Peyer's patch (tissue), 4 donors: Measurements from ENCODE around the gene EIF4E1B. TPM values are rescaled to one million over a fixed set of nuclear protein-coding genes. Genes with fewer than 3 reads are reported as not detected.

Experiments used
- DNase-seq, 3 donors: peaks; one replicate each; pipeline ENCODE4 v3.0.0-alpha.2; 2017 to 2019
- H3K27ac ChIP-seq, 4 donors: fragments of 200-600 bp; sonication (generic); one replicate each; pipeline ENCODE4 v1.5.1; 2016 to 2019
- H3K27me3 ChIP-seq, 2 donors: fragments of 200-600 bp; sonication (generic); one replicate each; pipeline ENCODE4 v1.5.1; 2019
- H3K36me3 ChIP-seq, 3 donors: fragments of 200-600 bp; sonication (generic); one replicate each; pipeline ENCODE4 v1.5.1; 2016 to 2019
- H3K4me1 ChIP-seq, 4 donors: fragments of 200-600 bp; sonication (generic); one replicate each; pipeline ENCODE4 v1.5.1; 2016 to 2019
- H3K4me3 ChIP-seq, 4 donors: fragments of 200-600 bp; sonication (generic); 1 replicate in 3 of 4; 2 replicates in 1 of 4; pipeline ENCODE4 v1.5.1; 2016 to 2019; ENCODE audit warnings: mild to moderate bottlenecking in 1 of 4
- H3K9me3 ChIP-seq, 4 donors: fragments of 200-600 bp; sonication (generic); one replicate each; pipeline ENCODE4 v1.5.1; 2016 to 2019; ENCODE audit warnings: mild to moderate bottlenecking in 1 of 4
- POLR2A ChIP-seq, 2 donors: fragments of 450-650 bp; IDR thresholded peaks; one replicate each; pipeline ENCODE4 v1.5.1; 2017; ENCODE audit warnings: antibody characterized with exemption in 2 of 2, mild to moderate bottlenecking in 2 of 2, moderate library complexity in 2 of 2
- total RNA-seq, 4 donors: library from RNA; depleted of rRNA; stranded (reverse); fragments of >200 nt; gene quantifications; one replicate each; pipeline ENCODE4 v1.1.0, GENCODE V29; 2016
- TF ChIP-seq, protein P1 (sequence below), 6 experiments: fragments of 450-650 bp in 4 of 6; fragments of 200-600 bp in 2 of 6; sonication (generic) in 1 of 6; IDR thresholded peaks; one replicate each; pipeline ENCODE4 v1.5.1; 2017 to 2019; ENCODE audit warnings: antibody characterized with exemption in 6 of 6, mild to moderate bottlenecking in 3 of 6, moderate library complexity in 1 of 6

EIF4E1B gene
- total RNA-seq, 4 donors from 2014 or later: not detected

DNA sequence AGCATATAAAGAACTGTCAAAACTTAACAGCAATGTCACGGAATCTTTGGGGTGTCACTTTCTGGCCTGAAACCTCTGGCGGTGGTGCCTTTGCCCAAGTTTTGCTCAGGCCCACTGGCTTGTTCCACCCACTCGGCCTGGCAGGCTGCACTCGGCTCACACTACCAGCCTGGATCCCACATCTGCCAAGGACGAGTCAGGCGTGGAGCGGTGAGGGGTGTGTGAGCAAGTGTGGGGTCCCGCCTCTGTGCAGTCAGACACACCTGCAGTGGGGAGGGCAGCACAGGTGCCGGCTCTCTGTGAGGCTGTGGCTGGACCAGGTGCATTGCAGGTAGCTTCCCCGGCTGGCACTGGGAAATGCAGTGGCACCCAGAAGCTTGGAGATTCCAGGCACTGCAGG, 56.8 kb downstream of the EIF4E1B start:
- no peaks in the 10 kb centered on the region for H3K36me3 ChIP-seq
- DNase-seq: no peak
- no peak for TF ChIP-seq POLR2A (IDR thresholded peaks at IDR 0.05)
- TF ChIP-seq, protein P1, sequence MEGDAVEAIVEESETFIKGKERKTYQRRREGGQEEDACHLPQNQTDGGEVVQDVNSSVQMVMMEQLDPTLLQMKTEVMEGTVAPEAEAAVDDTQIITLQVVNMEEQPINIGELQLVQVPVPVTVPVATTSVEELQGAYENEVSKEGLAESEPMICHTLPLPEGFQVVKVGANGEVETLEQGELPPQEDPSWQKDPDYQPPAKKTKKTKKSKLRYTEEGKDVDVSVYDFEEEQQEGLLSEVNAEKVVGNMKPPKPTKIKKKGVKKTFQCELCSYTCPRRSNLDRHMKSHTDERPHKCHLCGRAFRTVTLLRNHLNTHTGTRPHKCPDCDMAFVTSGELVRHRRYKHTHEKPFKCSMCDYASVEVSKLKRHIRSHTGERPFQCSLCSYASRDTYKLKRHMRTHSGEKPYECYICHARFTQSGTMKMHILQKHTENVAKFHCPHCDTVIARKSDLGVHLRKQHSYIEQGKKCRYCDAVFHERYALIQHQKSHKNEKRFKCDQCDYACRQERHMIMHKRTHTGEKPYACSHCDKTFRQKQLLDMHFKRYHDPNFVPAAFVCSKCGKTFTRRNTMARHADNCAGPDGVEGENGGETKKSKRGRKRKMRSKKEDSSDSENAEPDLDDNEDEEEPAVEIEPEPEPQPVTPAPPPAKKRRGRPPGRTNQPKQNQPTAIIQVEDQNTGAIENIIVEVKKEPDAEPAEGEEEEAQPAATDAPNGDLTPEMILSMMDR (IDR thresholded peaks at IDR 0.05): no peak
- H3K27ac ChIP-seq: no peak overlapping the region
- H3K4me3 ChIP-seq: no peak overlapping the region
- peaks cover 0 to 5% (median 0%) of the 10 kb centered on the region in 4 donors for H3K9me3 ChIP-seq
- H3K27me3 ChIP-seq: no peaks in the 10 kb centered on the region
- no peaks in the 10 kb centered on the region for H3K4me1 ChIP-seq

DNA sequence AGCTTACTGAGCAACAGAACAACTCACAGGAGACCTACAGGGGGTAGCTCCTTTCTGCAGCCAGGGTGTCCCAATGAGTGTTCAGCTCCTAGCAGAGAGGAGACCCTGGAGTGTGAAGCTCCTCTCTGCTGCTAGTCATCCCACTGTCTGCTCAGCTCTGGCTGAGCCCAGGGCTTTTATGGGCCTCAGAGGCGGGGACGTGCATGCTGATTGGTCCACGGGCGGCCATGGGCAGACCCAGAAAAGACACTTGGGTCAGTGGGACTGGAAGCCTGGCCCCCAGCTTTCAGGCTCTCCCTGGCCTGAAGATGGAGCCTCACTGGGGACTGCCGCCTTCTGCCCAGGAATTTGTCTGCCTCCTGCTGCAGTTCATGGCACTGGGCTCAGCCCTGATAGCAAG, 57.4 kb downstream of the EIF4E1B start:
- H3K27me3 ChIP-seq: no peaks in the 10 kb centered on the region
- H3K36me3 ChIP-seq: no peaks in the 10 kb centered on the region
- no peak for DNase-seq
- no peak overlapping the region for H3K27ac ChIP-seq
- TF ChIP-seq POLR2A (IDR thresholded peaks at IDR 0.05): no peak
- TF ChIP-seq, protein P1 (IDR thresholded peaks at IDR 0.05): no peak
- peaks cover 0 to 6% (median 0%) of the 10 kb centered on the region in 4 donors for H3K4me1 ChIP-seq
- peaks cover 0 to 5% (median 0%) of the 10 kb centered on the region in 4 donors for H3K9me3 ChIP-seq
- no peak overlapping the region for H3K4me3 ChIP-seq

DNA sequence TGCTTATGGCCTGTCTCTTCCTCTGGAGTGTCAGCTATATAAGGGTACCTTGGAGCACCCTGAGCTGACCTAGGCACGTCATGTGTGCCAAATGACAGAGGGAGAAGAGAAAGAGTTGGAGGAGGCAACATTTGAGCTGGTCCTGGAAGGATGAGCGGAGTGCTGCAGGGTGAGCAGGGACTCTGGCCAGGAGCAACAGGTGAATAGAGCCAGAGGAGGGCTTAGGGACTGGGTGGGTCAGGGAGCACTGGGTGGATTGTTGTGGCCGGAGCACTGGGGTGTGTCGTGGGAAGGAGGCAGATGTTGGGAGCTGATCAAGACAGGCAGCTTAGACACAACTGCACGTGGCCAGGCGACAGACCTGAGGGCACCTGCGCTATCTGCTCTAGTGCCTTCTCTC, 60.4 kb downstream of the EIF4E1B start:
- H3K4me3 ChIP-seq: no peak overlapping the region
- TF ChIP-seq POLR2A (IDR thresholded peaks at IDR 0.05): no peak
- TF ChIP-seq, protein P1 (IDR thresholded peaks at IDR 0.05): no peak
- peaks cover 0 to 5% (median 0%) of the 10 kb centered on the region in 4 donors for H3K9me3 ChIP-seq
- no peak overlapping the region for H3K27ac ChIP-seq
- H3K4me1 ChIP-seq: peaks cover 0 to 16% (median 0%) of the 10 kb centered on the region in 4 donors
- H3K36me3 ChIP-seq: no peaks in the 10 kb centered on the region
- no peak for DNase-seq
- H3K27me3 ChIP-seq: no peaks in the 10 kb centered on the region

DNA sequence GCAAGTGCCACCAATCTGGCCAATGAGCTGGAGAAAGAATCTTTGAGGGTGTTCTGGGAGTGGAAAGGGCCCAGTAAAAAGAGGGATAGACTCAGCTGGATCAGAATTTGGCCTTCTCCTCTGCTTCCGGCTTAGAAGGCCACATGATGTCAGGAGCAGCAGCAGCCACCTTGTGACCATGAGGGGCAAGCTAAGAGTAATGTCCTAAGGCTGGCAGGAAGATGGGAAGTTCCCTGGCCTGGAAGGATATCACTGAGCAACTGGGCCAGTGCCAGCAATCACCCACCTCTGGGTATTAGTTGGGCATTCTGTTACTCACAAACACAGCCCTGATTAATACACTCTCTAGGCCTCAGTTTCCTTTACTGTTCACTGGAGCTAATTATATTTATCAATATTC, 61.0 kb downstream of the EIF4E1B start:
- DNase-seq: no peak
- no peak for TF ChIP-seq POLR2A (IDR thresholded peaks at IDR 0.05)
- TF ChIP-seq, protein P1 (IDR thresholded peaks at IDR 0.05): no peak
- peaks cover 0 to 5% (median 0%) of the 10 kb centered on the region in 4 donors for H3K9me3 ChIP-seq
- peaks cover 0 to 16% (median 0%) of the 10 kb centered on the region in 4 donors for H3K4me1 ChIP-seq
- H3K27me3 ChIP-seq: no peaks in the 10 kb centered on the region
- no peaks in the 10 kb centered on the region for H3K36me3 ChIP-seq
- no peak overlapping the region for H3K4me3 ChIP-seq
- no peak overlapping the region for H3K27ac ChIP-seq

DNA sequence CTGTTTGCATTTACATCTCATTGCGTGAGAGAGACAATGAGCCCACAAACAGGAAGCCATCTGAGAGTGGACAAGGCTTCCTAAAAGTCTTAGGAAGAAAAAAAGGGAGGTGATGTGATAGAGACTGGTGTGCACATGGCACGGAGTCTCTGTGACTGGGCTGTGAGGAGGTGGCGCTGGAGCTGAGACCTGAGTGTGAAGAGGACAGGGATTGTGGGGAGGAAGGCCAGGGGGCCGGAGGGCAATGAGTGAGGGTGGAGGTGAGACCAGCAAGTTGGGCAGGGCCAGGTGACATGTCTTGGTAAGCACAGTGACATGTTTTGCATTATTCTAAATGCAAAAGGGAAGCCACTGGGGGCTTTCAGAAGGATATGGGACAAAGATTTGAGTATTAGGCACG, 61.9 kb downstream of the EIF4E1B start:
- TF ChIP-seq, protein P1 (IDR thresholded peaks at IDR 0.05): no peak
- TF ChIP-seq POLR2A (IDR thresholded peaks at IDR 0.05): no peak
- no peaks in the 10 kb centered on the region for H3K27me3 ChIP-seq
- H3K4me1 ChIP-seq: peaks cover 0 to 16% (median 0%) of the 10 kb centered on the region in 4 donors
- peaks cover 0 to 5% (median 0%) of the 10 kb centered on the region in 4 donors for H3K9me3 ChIP-seq
- H3K4me3 ChIP-seq: no peak overlapping the region
- H3K27ac ChIP-seq: peak overlapping the region in 1 of 4 donors; percentile 49
- no peaks in the 10 kb centered on the region for H3K36me3 ChIP-seq
- DNase-seq: no peak
